Inflammatory macrophage (primary cell): ENCODE results near the gene MDGA2.

Source experiments
- DNase-seq, 2 donors: peaks; one replicate each; pipeline ENCODE4 v3.0.0-alpha.2; 2020 to 2022

MDGA2 gene

DNA sequence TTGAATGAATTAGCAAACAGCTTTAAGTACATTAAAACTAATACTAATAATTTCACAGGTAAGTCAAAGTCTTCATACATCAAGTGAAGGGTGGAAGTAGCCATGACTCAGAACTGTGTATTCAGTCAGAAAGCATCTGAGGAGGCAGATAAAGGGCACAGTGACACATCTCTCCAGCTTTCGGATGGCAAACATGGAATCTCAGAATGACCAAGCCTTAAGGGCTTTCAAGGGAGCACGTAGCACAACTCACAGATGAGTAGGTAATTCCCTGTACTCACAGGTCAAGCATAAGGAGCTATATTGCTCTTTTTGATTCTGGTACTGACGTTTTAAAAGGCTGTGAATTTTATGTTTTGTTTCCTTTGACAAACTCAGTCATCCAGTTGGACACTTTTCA is 56.0 kb downstream of the MDGA2 start:
- DNase-seq = no peak

DNA sequence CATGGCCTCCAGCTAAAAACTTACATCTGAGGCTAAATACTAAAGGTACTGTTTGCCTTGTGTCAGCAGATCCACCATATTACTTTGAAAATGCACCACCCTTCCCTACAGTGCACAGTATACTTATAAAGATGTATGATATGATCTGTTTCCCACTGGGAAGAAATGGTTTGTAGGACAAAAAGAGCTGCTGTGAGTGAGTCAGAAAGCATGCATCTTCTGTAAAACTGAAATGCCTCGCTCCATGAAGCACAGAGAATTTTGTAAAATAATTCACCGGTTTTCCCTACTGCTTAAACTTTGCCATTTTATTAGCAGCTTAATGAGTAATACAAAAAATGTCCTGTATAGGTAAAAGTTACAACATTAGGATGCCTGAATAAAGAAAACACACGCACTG is 68.8 kb downstream of the MDGA2 start:
- DNase-seq = no peak

DNA sequence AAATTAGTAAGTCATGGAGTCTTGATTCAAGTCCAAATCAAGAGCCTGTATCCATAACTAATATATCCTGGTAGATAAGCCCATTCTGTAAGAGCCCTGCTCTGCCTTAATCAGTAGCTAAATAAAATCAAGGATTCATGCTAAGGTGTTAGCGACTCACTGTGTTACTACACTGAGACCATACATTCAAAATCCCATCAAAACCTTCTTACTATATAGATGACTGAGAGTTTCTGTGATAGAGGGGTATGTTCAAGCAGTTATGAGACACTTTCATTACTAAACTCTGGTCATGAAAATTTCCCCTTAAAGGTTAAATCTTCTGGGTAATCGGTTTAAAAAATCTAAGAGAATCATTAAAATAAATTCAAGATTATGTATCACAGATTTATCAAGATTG is 78.5 kb downstream of the MDGA2 start:
- no peak for DNase-seq

DNA sequence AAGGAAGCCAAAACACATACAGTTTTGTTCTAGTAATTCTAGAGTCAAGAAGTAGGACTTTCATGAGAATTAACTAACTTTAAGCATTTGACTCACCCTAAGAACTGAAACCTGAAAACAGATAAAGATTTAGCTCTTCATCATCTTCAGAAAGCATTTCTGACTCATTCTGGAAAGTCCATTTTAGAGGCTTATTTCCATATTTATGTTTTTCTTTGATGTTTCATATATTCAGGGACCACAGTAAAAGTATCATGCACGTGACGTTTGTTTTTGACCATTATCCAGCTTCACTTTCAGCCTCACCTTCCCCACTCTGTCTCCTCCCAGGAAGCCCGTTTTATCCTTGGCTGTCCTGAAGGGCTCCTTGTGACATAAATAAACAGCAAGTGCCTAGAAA is 79.2 kb downstream of the MDGA2 start:
- no peak for DNase-seq

DNA sequence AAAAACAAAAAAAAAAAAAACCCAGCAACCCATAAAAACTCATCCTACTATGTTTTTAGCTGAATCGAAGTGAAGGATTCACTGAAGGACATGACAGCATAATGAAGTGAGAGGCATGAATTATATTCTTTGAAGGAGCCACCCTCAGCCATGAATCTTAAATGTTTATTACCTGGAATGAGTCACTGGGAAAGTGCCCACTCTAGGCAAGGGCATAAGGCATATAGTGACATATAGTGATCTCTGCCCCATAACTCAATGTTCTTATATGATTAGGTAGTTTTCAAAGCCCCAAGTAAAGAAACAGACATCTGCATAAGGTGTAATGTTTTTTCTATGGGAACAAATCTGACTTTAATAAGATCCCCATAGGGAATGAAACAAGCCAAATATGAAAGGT is 79.9 kb downstream of the MDGA2 start:
- no peak for DNase-seq

DNA sequence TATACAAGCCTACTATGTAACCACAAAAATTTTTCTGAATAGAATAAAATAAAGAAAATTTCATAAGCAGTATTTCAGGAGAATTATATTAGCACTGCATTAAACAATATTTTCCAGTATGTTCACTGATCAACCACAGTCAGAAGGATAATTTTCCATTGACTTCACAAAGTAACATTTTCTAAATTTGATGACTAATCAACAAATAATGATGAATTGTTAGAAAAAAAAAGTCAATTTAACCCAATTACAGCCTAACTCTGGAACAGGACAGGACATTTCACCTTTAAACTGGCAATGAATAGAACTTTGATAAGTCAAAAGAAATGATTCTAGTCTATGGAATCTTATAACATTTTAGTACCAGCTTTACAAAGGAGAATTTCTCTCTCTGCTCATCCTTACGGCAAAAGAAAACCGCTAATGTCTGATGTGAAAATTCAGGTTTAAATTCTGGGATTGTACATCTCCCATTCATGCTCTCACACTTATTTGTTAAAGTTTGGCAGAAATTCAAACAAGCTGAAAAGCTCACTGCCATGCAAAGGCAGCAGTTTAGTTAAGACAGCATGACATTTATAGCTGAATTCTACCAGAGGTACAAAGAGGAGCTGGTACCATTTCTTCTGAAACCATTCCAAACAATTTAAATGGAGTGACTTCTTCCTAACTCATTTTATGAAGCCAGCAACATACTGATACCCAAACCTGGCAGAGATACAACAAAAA is 84.5 kb downstream of the MDGA2 start:
- no peak for DNase-seq

DNA sequence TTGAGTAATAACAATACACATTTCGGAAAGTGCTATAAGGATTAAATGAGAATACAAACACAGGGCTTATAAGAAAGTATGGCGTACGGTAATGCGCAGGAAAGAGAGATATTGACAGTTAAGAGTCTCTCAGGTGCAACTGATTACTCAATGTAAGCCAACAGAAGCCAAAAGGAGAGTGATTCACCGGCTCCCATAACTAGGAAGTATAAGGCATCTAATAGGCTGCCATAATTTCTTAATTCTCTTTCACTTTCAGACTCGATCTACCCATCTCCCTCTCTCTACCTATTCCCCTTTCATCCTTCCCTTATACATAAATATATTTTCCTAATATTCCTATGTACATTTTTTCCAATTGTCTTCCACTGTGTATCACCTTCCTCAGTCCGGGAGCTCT is 90.0 kb downstream of the MDGA2 start:
- DNase-seq = no peak

DNA sequence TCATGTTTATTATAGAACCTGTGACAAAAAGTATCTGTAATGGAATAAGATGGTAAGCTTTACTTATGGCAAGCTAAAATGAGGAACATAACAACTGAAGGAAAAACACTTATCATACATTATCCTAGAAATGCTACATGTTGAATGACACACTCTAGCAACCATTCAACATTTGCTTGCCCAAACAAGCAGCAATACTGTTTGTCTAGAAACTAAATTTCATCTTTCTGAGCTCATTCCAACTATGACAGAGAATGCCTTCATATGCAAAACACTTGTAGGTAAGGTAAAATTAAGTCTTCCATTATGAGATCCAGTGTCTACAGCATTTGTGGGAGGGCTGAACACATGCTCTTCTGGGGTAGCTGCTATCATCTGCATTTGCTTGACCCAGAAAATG is 108.1 kb downstream of the MDGA2 start:
- no peak for DNase-seq

DNA sequence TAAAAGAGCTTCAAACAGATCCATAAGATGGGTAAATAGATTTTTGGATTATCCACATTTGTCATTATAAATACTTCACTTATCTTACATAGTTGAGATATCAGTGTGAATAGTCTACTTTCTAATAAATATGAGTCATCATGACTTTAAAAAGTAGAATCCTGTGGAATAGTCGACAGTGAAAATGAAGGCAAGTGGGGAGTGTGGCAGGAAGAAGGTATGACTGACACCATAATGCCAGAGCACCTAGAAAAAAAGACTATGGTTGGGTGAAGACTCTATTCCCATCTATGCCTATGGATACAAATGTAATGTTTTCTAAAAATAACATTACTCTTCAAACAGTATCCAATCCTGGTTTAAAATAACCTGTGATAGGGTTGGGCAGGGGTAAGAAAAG is 117.5 kb downstream of the MDGA2 start:
- DNase-seq = no peak

DNA sequence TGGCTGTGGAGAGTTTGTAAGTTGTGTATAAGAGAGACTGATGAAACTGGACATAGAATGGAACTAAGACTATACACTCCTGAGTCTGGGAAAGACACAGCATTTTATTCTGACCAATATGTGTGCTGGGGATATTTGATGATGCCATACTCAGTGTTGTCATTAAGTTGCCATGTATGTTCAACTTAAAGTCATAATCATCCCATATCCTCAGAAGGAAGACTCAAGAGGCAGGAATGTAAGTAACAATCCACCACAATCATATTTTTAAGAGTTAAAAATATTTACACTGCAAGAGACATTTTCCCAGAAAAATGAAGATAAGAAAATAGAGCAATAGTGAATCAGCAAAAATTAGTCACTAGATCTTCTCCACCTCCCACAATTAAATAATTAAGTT is 120.1 kb downstream of the MDGA2 start:
- no peak for DNase-seq

DNA sequence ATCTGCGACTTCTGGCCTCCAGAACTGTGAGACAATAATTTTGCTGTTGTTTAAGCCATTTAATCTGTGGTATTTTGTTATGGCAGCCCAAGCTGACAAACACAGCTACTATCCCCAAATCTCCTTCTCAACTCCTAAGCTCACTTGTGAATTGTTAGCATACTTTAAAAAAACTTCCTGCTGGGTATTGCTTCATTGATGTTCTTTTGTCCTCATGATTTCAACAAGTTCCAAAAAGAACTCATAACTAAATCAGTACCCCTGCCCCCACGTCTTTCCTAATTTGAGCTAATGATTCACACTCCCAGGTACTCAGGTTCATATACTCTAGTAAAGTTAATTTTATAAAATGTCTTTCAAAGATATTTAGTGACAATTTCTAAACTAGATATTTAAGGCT is 125.5 kb downstream of the MDGA2 start:
- DNase-seq = no peak

DNA sequence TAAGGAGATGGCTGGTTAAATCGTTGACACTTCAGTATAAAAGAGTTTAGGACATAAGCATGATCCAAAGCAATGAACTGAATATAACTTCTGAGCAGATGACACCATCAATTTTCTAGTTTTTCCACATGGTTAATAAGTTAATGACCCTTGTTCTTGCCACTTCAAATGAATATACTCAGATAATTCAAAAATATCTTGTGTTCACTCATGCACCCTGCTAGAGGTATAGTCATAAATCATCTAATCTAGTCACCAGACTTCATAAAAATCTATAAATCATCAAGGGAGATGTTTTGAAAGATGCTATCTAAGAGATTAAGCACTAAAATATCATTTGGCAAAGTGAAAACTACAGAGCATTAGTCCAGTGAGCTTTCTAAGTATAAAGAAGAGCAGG is 131.9 kb downstream of the MDGA2 start:
- DNase-seq = no peak

DNA sequence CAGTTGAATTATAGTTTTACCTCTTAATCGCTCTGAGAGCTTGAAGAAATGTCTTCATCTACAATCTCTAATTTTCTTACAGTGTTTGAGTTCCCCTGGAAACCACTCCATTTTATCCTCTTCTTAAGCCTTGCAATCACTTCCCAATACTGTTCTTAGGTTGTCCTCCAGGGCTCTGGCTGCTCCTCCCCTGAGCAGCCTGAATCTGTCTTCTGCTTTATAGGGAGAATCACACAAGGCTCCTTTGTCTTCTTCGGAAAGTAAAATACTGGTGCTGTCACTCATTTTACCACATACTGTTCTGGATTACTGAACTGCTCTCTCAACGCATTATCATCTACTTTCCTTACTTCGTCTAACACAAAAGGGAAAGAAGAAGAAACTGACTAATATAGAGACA is 133.7 kb downstream of the MDGA2 start:
- DNase-seq = no peak

DNA sequence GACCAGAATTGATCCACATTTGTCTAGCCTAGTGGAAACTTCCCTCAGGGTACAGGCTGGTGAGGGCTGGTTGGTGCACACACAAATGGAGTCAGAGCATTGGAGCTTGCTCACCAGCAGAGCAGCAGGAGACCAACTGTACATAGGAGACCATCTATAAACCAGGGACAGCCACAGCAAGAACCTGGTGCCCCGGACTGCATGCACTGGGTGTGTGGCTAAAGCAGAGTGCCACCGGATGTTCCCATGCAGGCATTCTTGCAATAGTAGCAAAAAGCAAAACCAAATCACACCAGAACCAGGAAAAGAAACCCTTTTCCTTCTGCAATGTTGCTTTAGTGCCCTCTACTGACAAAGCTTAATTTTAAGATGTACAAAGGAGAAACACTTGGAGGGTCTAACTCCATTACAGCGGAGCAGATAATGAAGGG is 136.4 kb downstream of the MDGA2 start:
- DNase-seq = no peak

DNA sequence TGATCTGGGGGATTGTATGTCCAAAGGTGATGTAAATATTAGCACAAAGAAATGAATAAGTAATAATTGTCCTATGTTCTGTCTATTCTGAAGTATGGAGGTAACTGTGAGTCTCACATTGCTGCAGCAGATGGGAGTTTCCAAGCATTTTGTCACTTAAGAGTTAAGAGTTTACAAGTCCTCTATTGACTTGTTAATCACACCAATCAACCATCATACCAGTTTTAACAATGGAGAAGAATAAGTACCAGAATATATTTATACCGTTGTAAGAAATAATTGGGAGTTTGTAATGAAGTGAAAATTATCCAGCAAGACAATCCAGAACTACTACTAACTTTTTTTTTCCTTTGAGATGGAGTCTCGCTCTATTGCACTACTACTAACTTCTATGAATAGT is 139.1 kb downstream of the MDGA2 start:
- no peak for DNase-seq

DNA sequence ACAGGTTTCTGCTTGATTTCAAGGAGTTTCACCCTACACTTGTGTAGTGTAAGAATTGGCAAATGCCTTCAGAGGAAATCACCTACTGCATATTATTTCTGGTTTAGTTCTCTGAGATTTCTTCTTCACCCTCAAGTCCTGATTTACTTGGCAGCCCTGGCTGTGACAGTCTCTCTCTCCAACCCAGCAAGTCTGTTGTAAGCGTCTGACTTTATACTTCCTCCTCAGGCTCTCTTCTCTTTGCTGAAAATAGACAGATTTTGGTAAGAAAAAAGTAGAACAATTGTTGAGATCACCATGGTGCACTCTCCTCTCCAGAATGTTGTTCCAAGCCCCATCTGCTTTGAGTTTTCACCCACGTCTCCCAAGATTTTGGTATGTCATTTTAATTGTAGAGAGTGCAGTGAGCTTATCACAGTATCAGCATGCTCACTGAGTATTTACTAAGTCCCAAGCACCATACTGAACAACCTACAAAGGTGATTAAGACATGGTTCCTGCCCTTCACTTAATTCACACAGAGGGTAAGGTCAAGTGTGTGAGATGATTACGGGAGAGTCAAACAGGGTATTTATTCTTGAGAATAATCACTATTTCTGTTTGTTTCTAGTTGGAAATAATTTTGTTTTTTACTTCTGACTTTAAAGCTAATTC is 148.7 kb downstream of the MDGA2 start:
- DNase-seq = no peak

DNA sequence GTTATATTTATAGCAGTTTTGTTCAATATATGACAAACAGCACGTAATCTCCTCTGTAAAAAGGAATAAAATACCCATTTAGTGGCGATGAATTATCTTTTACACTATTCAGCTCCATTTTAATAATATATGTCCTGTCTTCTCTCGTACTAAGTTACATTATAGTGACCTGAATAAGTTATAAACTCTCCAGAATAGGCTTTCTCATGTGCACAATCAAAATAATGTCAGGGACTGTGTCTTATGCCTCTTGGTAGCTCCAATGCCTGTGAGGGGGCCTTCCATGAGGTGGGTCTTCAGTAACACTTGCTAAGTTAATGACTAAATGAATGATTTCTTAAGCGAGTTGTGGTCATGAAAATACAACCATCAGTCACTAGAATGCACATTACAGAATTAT is 150.9 kb downstream of the MDGA2 start:
- no peak for DNase-seq

DNA sequence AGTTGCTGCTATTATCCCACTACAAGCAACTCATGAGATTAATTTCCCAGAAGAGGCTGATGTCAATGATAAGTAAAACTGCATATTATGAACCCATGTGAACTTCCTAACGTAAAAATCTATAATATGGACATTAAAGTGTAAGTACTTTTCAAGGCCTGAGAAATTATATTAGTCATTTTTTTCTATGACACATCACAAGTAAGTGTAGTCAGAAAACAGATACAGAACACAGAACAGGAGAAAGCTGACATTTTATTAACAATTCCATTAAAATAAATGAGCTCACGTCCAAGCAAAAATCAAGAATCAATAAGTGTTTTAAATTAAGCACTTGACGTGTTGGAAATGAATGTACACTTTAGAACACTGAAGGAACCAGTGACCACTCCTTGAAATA is 155.0 kb downstream of the MDGA2 start:
- DNase-seq = no peak

DNA sequence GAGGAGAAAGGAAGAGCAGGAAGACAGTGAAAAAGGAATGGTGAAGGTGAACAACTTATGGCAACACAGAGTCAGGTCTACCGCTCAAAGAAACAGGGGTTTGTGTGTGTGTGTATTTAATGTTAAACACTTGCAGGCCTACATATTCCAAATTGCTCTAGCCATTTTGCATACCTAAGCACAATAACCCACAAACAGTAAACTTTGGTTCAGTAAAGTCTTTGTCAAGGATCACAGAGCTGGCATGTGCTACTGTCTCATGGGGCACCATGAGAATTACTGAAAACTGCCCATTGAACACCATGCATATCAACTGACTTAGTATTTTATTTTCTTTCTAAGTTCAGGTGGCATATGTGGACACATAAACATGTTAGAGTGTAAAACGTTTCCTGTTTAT is 163.6 kb downstream of the MDGA2 start:
- DNase-seq = no peak

DNA sequence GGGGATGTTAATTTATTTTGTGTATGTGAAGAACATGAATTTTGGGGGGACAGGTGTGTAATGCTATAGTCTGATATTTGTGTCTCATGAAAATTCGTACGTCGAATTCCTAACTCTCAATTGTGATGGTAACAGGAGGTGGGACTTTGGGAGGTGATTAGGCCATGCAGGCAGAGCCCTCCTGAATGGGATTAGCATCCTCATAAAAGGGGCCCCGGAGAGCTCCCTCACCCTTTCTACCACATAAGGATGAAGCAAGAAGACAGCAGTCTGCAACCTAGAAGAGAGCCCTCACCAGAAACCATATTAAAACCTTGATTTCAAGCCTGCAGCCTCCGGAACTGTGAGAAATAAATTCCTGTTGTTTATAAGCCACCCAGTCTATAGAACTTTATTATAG is 165.4 kb downstream of the MDGA2 start:
- no peak for DNase-seq

DNA sequence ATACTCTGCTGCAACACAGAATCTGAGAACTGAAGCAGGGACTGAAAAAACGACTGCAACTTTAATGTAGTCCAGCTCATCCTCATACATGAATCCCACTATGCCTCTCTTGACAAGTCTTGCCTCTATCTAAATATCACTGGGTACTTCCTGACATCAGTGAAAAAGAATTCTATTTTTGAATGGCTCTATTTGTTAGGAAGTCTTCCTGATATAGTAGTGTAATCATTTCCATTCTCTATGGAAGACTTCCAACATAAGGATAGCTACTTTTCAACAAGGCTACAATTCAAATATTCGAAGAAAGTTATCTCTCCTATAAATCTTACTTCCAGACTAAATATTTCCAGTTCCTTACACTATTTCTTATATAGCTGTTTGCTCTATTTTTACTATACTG is 167.5 kb downstream of the MDGA2 start:
- no peak for DNase-seq

DNA sequence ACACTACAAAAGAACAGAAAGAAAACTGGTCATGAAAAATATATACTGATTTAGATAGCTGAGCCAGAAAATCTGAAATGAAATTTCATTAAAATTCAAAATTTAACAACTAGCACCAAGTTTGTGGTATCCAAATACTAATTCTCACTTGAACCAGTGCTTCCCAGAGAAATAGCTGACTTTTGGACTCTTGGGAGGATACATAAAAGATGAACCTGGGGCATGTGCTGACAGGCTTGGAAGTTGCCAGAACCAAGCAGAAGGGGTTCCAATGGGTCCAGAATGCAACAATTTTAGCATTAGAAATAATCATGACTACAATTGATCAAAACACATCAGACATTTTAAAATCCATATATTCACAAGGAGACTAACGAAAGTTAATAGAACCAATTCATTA is 175.0 kb downstream of the MDGA2 start:
- DNase-seq = no peak

DNA sequence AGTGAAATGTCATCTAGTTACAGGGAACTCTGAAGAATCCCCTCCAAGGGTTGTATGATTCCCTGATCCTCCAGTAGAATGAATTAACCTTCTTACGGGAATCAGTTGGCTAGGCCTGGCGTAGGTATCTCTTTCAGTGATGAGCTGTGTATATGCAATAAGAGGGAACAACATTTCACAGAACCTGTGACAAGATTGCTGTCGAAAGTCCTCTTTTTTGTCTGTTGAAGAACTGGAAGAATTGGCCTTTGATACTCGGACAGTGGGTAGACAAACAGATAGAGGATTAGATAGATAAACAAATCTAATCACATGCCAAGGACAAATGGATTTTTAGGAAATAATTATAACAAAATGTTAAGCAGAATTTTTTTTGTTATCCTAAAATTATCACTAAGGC is 184.6 kb downstream of the MDGA2 start:
- DNase-seq = no peak

DNA sequence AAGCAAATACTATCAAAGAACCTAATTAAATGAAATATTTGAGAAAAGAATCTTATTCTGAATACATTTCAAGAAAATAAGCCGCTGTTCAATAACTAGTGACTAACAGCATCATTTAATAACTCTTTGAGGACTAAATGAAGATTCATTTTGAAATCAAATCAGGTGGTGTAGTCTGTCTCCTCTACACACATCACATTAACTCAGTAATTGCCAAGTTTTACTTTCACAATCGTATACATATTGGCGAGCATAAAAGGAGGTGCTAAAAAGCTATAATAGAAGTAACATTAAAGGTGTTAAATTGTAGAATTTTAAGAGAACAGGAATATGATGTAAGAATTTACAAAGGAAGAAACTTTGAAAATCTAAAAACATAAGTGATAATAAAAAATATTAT is 185.1 kb downstream of the MDGA2 start:
- no peak for DNase-seq

DNA sequence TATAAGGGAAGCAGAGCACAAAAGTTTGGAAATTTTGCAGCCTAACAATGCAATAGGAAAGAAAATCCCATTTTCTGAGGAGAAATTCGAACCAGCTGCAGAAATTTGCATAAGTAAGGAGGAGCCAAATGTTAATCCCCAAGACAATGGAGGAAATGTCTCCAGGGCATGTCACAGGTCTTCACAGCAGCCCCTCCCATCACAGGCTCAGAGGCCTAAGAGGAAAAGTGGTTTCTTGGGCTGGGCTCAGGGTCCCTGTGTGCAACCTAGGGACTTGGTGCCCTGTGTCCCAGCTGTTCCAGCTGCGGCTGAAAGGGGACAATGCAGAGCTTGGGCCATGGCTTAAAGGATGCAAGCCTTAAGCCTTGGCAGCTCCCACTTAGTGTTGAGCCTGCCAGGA is 190.0 kb downstream of the MDGA2 start:
- DNase-seq = no peak
